ENCODE results near the gene ATG14. TPM values are rescaled to one million over a fixed set of nuclear protein-coding genes. Genes with fewer than 3 reads are reported as not detected.

Gene ATG14
- total and polyA plus RNA-seq, 2 donors (not counting 1 experiment from before 2014, with no cell fraction given): 7.2 to 15.5 TPM

- H3K36me3 ChIP-seq (replicated peaks in 1 of 2; ENCODE audit: control extremely low read depth in 1 of 2, control insufficient read depth in 1 of 2, extremely low read depth in 1 of 2, insufficient read depth in 2 of 2, low read length in 1 of 2): no peaks in the 10 kb centered on the region
- H3K4me2 ChIP-seq (replicated peaks; ENCODE audit: low read depth, low read length, poor library complexity, severe bottlenecking): no peak overlapping the region
- ChIA-PET POLR2A (no interaction called here), CTCF (interaction anchor here (0.8 to 8.0 kb wide), 2 partner anchors 8 to 1023 kb away, joined by 4 to 126 read pairs; no protein-coding TSS in a partner anchor)
- DNase-seq (no peak), ATAC-seq (ENCODE audit: low read depth) (no peak)
- TF ChIP-seq EZH2 (IDR thresholded peaks at IDR 0.05; ENCODE audit: borderline replicate concordance, insufficient read depth, low read depth, low read length, poor library complexity, severe bottlenecking): no peak
- no peak for TF ChIP-seq CTCF (IDR thresholded peaks at IDR 0.05)
- H3K27me3 ChIP-seq (replicated peaks in 1 of 4; ENCODE audit: control extremely low read depth in 1 of 4, control insufficient read depth in 3 of 4, insufficient read depth in 4 of 4, low read length in 3 of 4): peaks cover 0 to 3% (median 0%) of the 10 kb centered on the region in 4 experiments
- WGBS (ENCODE audit: insufficient coverage): 100% methylated on average over 1 of the region's 3 CpGs
- intact Hi-C loops (cut with micrococcal nuclease): no loop called here
- H3K4me3 Mint-ChIP-seq: no peak overlapping the region
- no peak overlapping the region for H3K4me3 ChIP-seq (ENCODE audit: control extremely low read depth in 1 of 5, extremely low read depth in 1 of 5, insufficient read depth in 1 of 5, low read depth in 2 of 5, low read length in 4 of 5)
- H4K20me1 ChIP-seq (ENCODE audit: control insufficient read depth, insufficient read depth, low read length, poor library complexity, severe bottlenecking): no peaks in the 10 kb centered on the region
- H3K9me3 ChIP-seq (ENCODE audit: control extremely low read depth in 1 of 3, control insufficient read depth in 2 of 3, insufficient read depth in 1 of 3, low read length in 2 of 3): no peaks in the 10 kb centered on the region
- no peaks in the 10 kb centered on the region for H3K4me1 Mint-ChIP-seq
- no peak overlapping the region for H2AFZ ChIP-seq (ENCODE audit: insufficient read depth, low read depth, low read length, poor library complexity, severe bottlenecking)
- H3K4me1 ChIP-seq (ENCODE audit: control insufficient read depth in 2 of 2, insufficient read depth in 2 of 2, low read length in 2 of 2): no peaks in the 10 kb centered on the region
- H3K9me3 Mint-ChIP-seq (ENCODE audit: insufficient read depth): no peaks in the 10 kb centered on the region
- no peak overlapping the region for H3K27ac ChIP-seq (ENCODE audit: low read length in 2 of 2)
- H3K9ac ChIP-seq (ENCODE audit: low read length): no peak overlapping the region
- H3K79me2 ChIP-seq (ENCODE audit: control insufficient read depth, insufficient read depth, low read length): no peaks in the 10 kb centered on the region
- peaks cover 12% of the 10 kb centered on the region for H3K27me3 Mint-ChIP-seq
- H3K27ac Mint-ChIP-seq: no peak overlapping the region
Observed at GRCh38 chr14:55450539-55450938, 38.9 kb upstream of the ATG14 start.

- H3K9me3 Mint-ChIP-seq (ENCODE audit: insufficient read depth): no peaks in the 10 kb centered on the region
- Histone ChIP-seq H3K79me2 (ENCODE audit: control insufficient read depth, insufficient read depth, low read length) (no peaks in the 10 kb centered on the region), H3K9ac (ENCODE audit: low read length) (no peak overlapping the region), H3K4me1 (ENCODE audit: control insufficient read depth in 2 of 2, insufficient read depth in 2 of 2, low read length in 2 of 2) (no peaks in the 10 kb centered on the region), H4K20me1 (ENCODE audit: control insufficient read depth, insufficient read depth, low read length, poor library complexity, severe bottlenecking) (no peaks in the 10 kb centered on the region), H3K36me3 (replicated peaks in 1 of 2; ENCODE audit: control extremely low read depth in 1 of 2, control insufficient read depth in 1 of 2, extremely low read depth in 1 of 2, insufficient read depth in 2 of 2, low read length in 1 of 2) (no peaks in the 10 kb centered on the region), H2AFZ (ENCODE audit: insufficient read depth, low read depth, low read length, poor library complexity, severe bottlenecking) (no peak overlapping the region), H3K9me3 (ENCODE audit: control extremely low read depth in 1 of 3, control insufficient read depth in 2 of 3, insufficient read depth in 1 of 3, low read length in 2 of 3) (no peaks in the 10 kb centered on the region), H3K27me3 (replicated peaks in 1 of 4; ENCODE audit: control extremely low read depth in 1 of 4, control insufficient read depth in 3 of 4, insufficient read depth in 4 of 4, low read length in 3 of 4) (peaks cover 0 to 3% (median 0%) of the 10 kb centered on the region in 4 experiments), H3K4me3 (ENCODE audit: control extremely low read depth in 1 of 5, extremely low read depth in 1 of 5, insufficient read depth in 1 of 5, low read depth in 2 of 5, low read length in 4 of 5) (no peak overlapping the region), H3K4me2 (replicated peaks; ENCODE audit: low read depth, low read length, poor library complexity, severe bottlenecking) (no peak overlapping the region), H3K27ac (ENCODE audit: low read length in 2 of 2) (no peak overlapping the region)
- TF ChIP-seq CTCF (IDR thresholded peaks at IDR 0.05): no peak
- no peak for TF ChIP-seq EZH2 (IDR thresholded peaks at IDR 0.05; ENCODE audit: borderline replicate concordance, insufficient read depth, low read depth, low read length, poor library complexity, severe bottlenecking)
- ChIA-PET POLR2A (no interaction called here), CTCF (interaction anchor here (0.8 to 8.0 kb wide), 2 partner anchors 8 to 1023 kb away, joined by 4 to 126 read pairs; no protein-coding TSS in a partner anchor)
- no peak overlapping the region for H3K27ac Mint-ChIP-seq
- no peak overlapping the region for H3K4me3 Mint-ChIP-seq
- ATAC-seq (ENCODE audit: low read depth): no peak
- intact Hi-C loops (cut with micrococcal nuclease): no loop called here
- 50% methylated on average over 2 of the region's 2 CpGs for WGBS (ENCODE audit: insufficient coverage)
- no peaks in the 10 kb centered on the region for H3K4me1 Mint-ChIP-seq
- peaks cover 12% of the 10 kb centered on the region for H3K27me3 Mint-ChIP-seq
- DNase-seq: no peak
Observed at GRCh38 chr14:55450124-55450523, 38.5 kb upstream of the ATG14 start.
